ENCODE measurements around the gene RGS5.

RGS5 gene

GRCh38 chr1:163187849-163188248, 14.9 kb downstream of the RGS5 start:
- H3K4me3 ChIP-seq (ENCODE audit: low read depth, low read length) = no peak overlapping the region
- no peak for DNase-seq (ENCODE audit: low read depth)

GRCh38 chr1:163186862-163187261, 15.9 kb downstream of the RGS5 start:
- no peak overlapping the region for H3K4me3 ChIP-seq (ENCODE audit: low read depth, low read length)
- no peak for DNase-seq (ENCODE audit: low read depth)

- H3K4me3 ChIP-seq (ENCODE audit: low read depth, low read length) = no peak overlapping the region
- no peak for DNase-seq (ENCODE audit: low read depth)
Measured at GRCh38 chr1:163182330-163182949, 20.3 kb downstream of the RGS5 start.

GRCh38 chr1:163178628-163179027, 24.1 kb downstream of the RGS5 start:
- no peak for DNase-seq (ENCODE audit: low read depth)
- no peak overlapping the region for H3K4me3 ChIP-seq (ENCODE audit: low read depth, low read length)

- no peak for DNase-seq (ENCODE audit: low read depth)
- H3K4me3 ChIP-seq (ENCODE audit: low read depth, low read length) = no peak overlapping the region
Measured at GRCh38 chr1:163176797-163177196, 25.9 kb downstream of the RGS5 start.

GRCh38 chr1:163174524-163175437, 27.9 kb downstream of the RGS5 start:
- no peak for DNase-seq (ENCODE audit: low read depth)
- no peak overlapping the region for H3K4me3 ChIP-seq (ENCODE audit: low read depth, low read length)

- H3K4me3 ChIP-seq (ENCODE audit: low read depth, low read length) = no peak overlapping the region
- DNase-seq (ENCODE audit: low read depth) = no peak
Measured at GRCh38 chr1:163173121-163173520, 29.6 kb downstream of the RGS5 start.

GRCh38 chr1:163172596-163172995, 30.1 kb downstream of the RGS5 start:
- H3K4me3 ChIP-seq (ENCODE audit: low read depth, low read length) = no peak overlapping the region
- no peak for DNase-seq (ENCODE audit: low read depth)

GRCh38 chr1:163171826-163172225, 30.9 kb downstream of the RGS5 start:
- no peak overlapping the region for H3K4me3 ChIP-seq (ENCODE audit: low read depth, low read length)
- no peak for DNase-seq (ENCODE audit: low read depth)

GRCh38 chr1:163170975-163171676, 31.6 kb downstream of the RGS5 start:
- no peak for DNase-seq (ENCODE audit: low read depth)
- no peak overlapping the region for H3K4me3 ChIP-seq (ENCODE audit: low read depth, low read length)

GRCh38 chr1:163170331-163170730, 32.4 kb downstream of the RGS5 start:
- DNase-seq (ENCODE audit: low read depth) = no peak
- H3K4me3 ChIP-seq (ENCODE audit: low read depth, low read length) = no peak overlapping the region

- no peak overlapping the region for H3K4me3 ChIP-seq (ENCODE audit: low read depth, low read length)
- DNase-seq (ENCODE audit: low read depth) = no peak
Measured at GRCh38 chr1:163169553-163169952, 33.2 kb downstream of the RGS5 start.

- peak; percentile 97 for DNase-seq (ENCODE audit: low read depth)
- H3K4me3 ChIP-seq (ENCODE audit: low read depth, low read length) = no peak overlapping the region
Measured at GRCh38 chr1:163168053-163168452, 34.7 kb downstream of the RGS5 start.

GRCh38 chr1:163166886-163167555, 35.7 kb downstream of the RGS5 start:
- no peak for DNase-seq (ENCODE audit: low read depth)
- H3K4me3 ChIP-seq (ENCODE audit: low read depth, low read length) = no peak overlapping the region

GRCh38 chr1:163165119-163165518, 37.6 kb downstream of the RGS5 start:
- H3K4me3 ChIP-seq (ENCODE audit: low read depth, low read length) = no peak overlapping the region
- no peak for DNase-seq (ENCODE audit: low read depth)

GRCh38 chr1:163163881-163164582, 38.7 kb downstream of the RGS5 start:
- H3K4me3 ChIP-seq (ENCODE audit: low read depth, low read length) = no peak overlapping the region
- peak; percentile 41 for DNase-seq (ENCODE audit: low read depth)

- H3K4me3 ChIP-seq (ENCODE audit: low read depth, low read length) = no peak overlapping the region
- no peak for DNase-seq (ENCODE audit: low read depth)
Measured at GRCh38 chr1:163163163-163163562, 39.6 kb downstream of the RGS5 start.

GRCh38 chr1:163162381-163162914, 40.3 kb downstream of the RGS5 start:
- no peak for DNase-seq (ENCODE audit: low read depth)
- H3K4me3 ChIP-seq (ENCODE audit: low read depth, low read length) = no peak overlapping the region

- DNase-seq (ENCODE audit: low read depth) = no peak
Measured at GRCh38 chr1:163161841-163162240, 40.9 kb downstream of the RGS5 start.

More at GRCh38 chr1:163161841-163162240, 40.9 kb downstream of the RGS5 start:
- H3K4me3 ChIP-seq (ENCODE audit: low read depth, low read length) = no peak overlapping the region
